Smooth muscle cell (in vitro differentiated cells): ENCODE data around the gene B4GALNT3. TPM values are rescaled to one million over a fixed set of nuclear protein-coding genes. Genes with fewer than 3 reads are reported as not detected.

Experiments used
- DNase-seq: peaks from one replicate; lab custom pipeline; 2025; ENCODE audit not compliant: unreplicated experiment; lab: John Stamatoyannopoulos, UW
- H2AFZ ChIP-seq: fragments of 200-600 bp; sonication (generic); 2 replicates; pipeline ENCODE4 v1.6.0; 2016; ENCODE audit warnings: antibody characterized with exemption, low read depth, mild to moderate bottlenecking
- H3F3A ChIP-seq: fragments of 200-600 bp; sonication (generic); 2 replicates; pipeline ENCODE4 v1.6.0; 2017; ENCODE audit warnings: antibody characterized with exemption, low read depth
- H3K27ac ChIP-seq: fragments of 200-600 bp; sonication (generic); 2 replicates; pipeline ENCODE4 v1.5.1; 2016; ENCODE audit warnings: low read depth, mild to moderate bottlenecking
- H3K27me3 ChIP-seq: fragments of 200-600 bp; sonication (generic); 2 replicates; pipeline ENCODE4 v1.6.1; 2016; ENCODE audit warnings: low read depth, mild to moderate bottlenecking
- H3K36me3 ChIP-seq: fragments of 200-600 bp; sonication (generic); 2 replicates; pipeline ENCODE4 v1.5.1; 2016; ENCODE audit warnings: low read depth
- H3K4me1 ChIP-seq: fragments of 200-600 bp; sonication (generic); 2 replicates; pipeline ENCODE4 v1.5.1; 2016; ENCODE audit warnings: low read depth
- H3K4me2 ChIP-seq: fragments of 200-600 bp; sonication (generic); 2 replicates; pipeline ENCODE4 v1.6.0; 2016; ENCODE audit warnings: mild to moderate bottlenecking
- H3K4me3 ChIP-seq: fragments of 200-600 bp; sonication (generic); 2 replicates; pipeline ENCODE4 v1.5.1; 2016; ENCODE audit warnings: mild to moderate bottlenecking
- H3K79me2 ChIP-seq: fragments of 200-600 bp; sonication (generic); 2 replicates; pipeline ENCODE4 v1.6.0; 2016; ENCODE audit warnings: low read depth, mild to moderate bottlenecking
- H3K9ac ChIP-seq: fragments of 200-600 bp; sonication (generic); 2 replicates; pipeline ENCODE4 v1.6.0; 2016; ENCODE audit warnings: low read depth
- H3K9me3 ChIP-seq: fragments of 200-600 bp; sonication (generic); replicated peaks from 2 replicates; pipeline ENCODE4 v1.5.1; 2016; ENCODE audit warnings: low read depth
- H4K20me1 ChIP-seq: fragments of 200-600 bp; sonication (generic); 2 replicates; pipeline ENCODE4 v1.6.0; 2016; ENCODE audit warnings: low read depth
- CTCF ChIP-seq: fragments of 200-600 bp; sonication (generic); IDR thresholded peaks from 2 replicates; pipeline ENCODE4 v1.5.1; 2017; ENCODE audit warnings: borderline replicate concordance, mild to moderate bottlenecking, antibody characterized with exemption; ENCODE audit not compliant: insufficient read depth, poor library complexity, severe bottlenecking
- WGBS: methylation state at CpG from one replicate; pipeline ENCODE4 v1.1.7; 2016; ENCODE audit warnings: low lambda C conversion rate; 5-methylcytosine and 5-hydroxymethylcytosine counted together
- polyA plus RNA-seq: library from polyadenylated mRNA; unstranded; fragments of >200 nt; fragmentation: Nextera tagmentation; extraction: Ambion mirVana; gene quantifications from 2 replicates; pipeline ENCODE4 v1.2.1, GENCODE V29; 2016
- total RNA-seq: library from RNA; depleted of rRNA; stranded (reverse); fragments of >200 nt; gene quantifications from 2 replicates; pipeline ENCODE4 v1.2.3, GENCODE V29; 2014

B4GALNT3 gene
- total and polyA plus RNA-seq, 2 experiments from 2014 or later = 5.1 to 5.7 TPM

- Histone ChIP-seq H2AFZ (no peak overlapping the region), H3K27me3 (no peaks in the 10 kb centered on the region), H4K20me1 (no peaks in the 10 kb centered on the region), H3K4me3 (no peak overlapping the region), H3K27ac (no peak overlapping the region), H3K4me1 (peaks cover 24% of the 10 kb centered on the region), H3F3A (no peaks in the 10 kb centered on the region), H3K9me3 (no peaks in the 10 kb centered on the region), H3K79me2 (no peaks in the 10 kb centered on the region), H3K36me3 (no peaks in the 10 kb centered on the region), H3K4me2 (no peak overlapping the region), H3K9ac (no peak overlapping the region)
- TF ChIP-seq CTCF = no peak
- DNase-seq = no peak
- 98% methylated on average over 4 of the region's 4 CpGs for WGBS
Observed at GRCh38 chr12:505221-505620, 45.5 kb downstream of the B4GALNT3 start.

GRCh38 chr12:507391-507796, 47.7 kb downstream of the B4GALNT3 start:
- H3K4me3 ChIP-seq = no peak overlapping the region
- H3K4me1 ChIP-seq = peaks cover 21% of the 10 kb centered on the region
- H3F3A ChIP-seq = no peaks in the 10 kb centered on the region
- no peak overlapping the region for H3K27ac ChIP-seq
- no peak overlapping the region for H3K4me2 ChIP-seq
- H3K9ac ChIP-seq = no peak overlapping the region
- no peak overlapping the region for H2AFZ ChIP-seq
- no peaks in the 10 kb centered on the region for H3K9me3 ChIP-seq
- no peaks in the 10 kb centered on the region for H3K27me3 ChIP-seq
- H3K36me3 ChIP-seq = no peaks in the 10 kb centered on the region
- no peak for TF ChIP-seq CTCF
- H4K20me1 ChIP-seq = no peaks in the 10 kb centered on the region
- no peak for DNase-seq
- 72% methylated on average over 9 of the region's 9 CpGs for WGBS
- no peaks in the 10 kb centered on the region for H3K79me2 ChIP-seq

GRCh38 chr12:508145-508544, 48.4 kb downstream of the B4GALNT3 start:
- peaks cover 16% of the 10 kb centered on the region for H3K4me1 ChIP-seq
- no peak for DNase-seq
- no peaks in the 10 kb centered on the region for H3K9me3 ChIP-seq
- no peaks in the 10 kb centered on the region for H4K20me1 ChIP-seq
- no peaks in the 10 kb centered on the region for H3F3A ChIP-seq
- TF ChIP-seq CTCF = no peak
- H3K4me3 ChIP-seq = no peak overlapping the region
- no peaks in the 10 kb centered on the region for H3K79me2 ChIP-seq
- H3K27ac ChIP-seq = no peak overlapping the region
- 84% methylated on average over 2 of the region's 2 CpGs for WGBS
- no peaks in the 10 kb centered on the region for H3K27me3 ChIP-seq
- no peaks in the 10 kb centered on the region for H3K36me3 ChIP-seq
- no peak overlapping the region for H3K9ac ChIP-seq
- H3K4me2 ChIP-seq = no peak overlapping the region
- H2AFZ ChIP-seq = no peak overlapping the region

GRCh38 chr12:508795-509194, 49.1 kb downstream of the B4GALNT3 start:
- DNase-seq = no peak
- WGBS = 68% methylated on average over 5 of the region's 5 CpGs
- Histone ChIP-seq H3K4me2 (no peak overlapping the region), H2AFZ (no peak overlapping the region), H3K4me3 (no peak overlapping the region), H3F3A (no peaks in the 10 kb centered on the region), H3K27ac (no peak overlapping the region), H3K36me3 (no peaks in the 10 kb centered on the region), H3K9me3 (no peaks in the 10 kb centered on the region), H3K9ac (no peak overlapping the region), H3K27me3 (no peaks in the 10 kb centered on the region), H3K4me1 (peaks cover 16% of the 10 kb centered on the region), H4K20me1 (no peaks in the 10 kb centered on the region), H3K79me2 (no peaks in the 10 kb centered on the region)
- TF ChIP-seq CTCF = no peak
